AG04449 (cell line): Measurements from ENCODE around the gene NXT1.

Experiments used
- CTCF ChIA-PET: fragments of 350-600 bp; formaldehyde crosslinking; extraction: SDS; loops from one replicate; lab custom pipeline; 2021; ENCODE audit warnings: antibody characterized with exemption; lab: Yijun Ruan, JAX
- POLR2A ChIA-PET: fragments of 400-600, 350-600 bp; formaldehyde crosslinking; extraction: SDS; loops from one replicate; lab custom pipeline; 2020; ENCODE audit warnings: antibody characterized with exemption, inconsistent platforms; lab: Yijun Ruan, JAX
- DNase-seq: peaks from one replicate; pipeline ENCODE4 v3.0.0-alpha.2; 2010; ENCODE audit warnings: low read depth, low spot score
- H3K4me3 ChIP-seq: 2 replicates; pipeline ENCODE4 v1.5.1; 2011; ENCODE audit warnings: low read depth, mild to moderate bottlenecking, control low read depth, low read length
- CTCF ChIP-seq: IDR thresholded peaks from one replicate; pipeline ENCODE4 v1.5.1; 2011; ENCODE audit warnings: mild to moderate bottlenecking, moderate library complexity, low read length, control low read depth, inconsistent platforms; ENCODE audit not compliant: insufficient read depth; ENCODE audit errors: missing control alignments

NXT1 gene

GRCh38 chr20:23320317-23320716 lies 30.3 kb upstream of the NXT1 start:
- peak; percentile 33 for TF ChIP-seq CTCF
- no peak overlapping the region for H3K4me3 ChIP-seq
- ChIA-PET CTCF (interaction anchor here (0.7 to 1.3 kb wide), 3 partner anchors 16 to 628 kb away, joined by 3 to 5 read pairs (median 3); no protein-coding TSS in a partner anchor), POLR2A (no interaction called here)
- no peak for DNase-seq

DNA sequence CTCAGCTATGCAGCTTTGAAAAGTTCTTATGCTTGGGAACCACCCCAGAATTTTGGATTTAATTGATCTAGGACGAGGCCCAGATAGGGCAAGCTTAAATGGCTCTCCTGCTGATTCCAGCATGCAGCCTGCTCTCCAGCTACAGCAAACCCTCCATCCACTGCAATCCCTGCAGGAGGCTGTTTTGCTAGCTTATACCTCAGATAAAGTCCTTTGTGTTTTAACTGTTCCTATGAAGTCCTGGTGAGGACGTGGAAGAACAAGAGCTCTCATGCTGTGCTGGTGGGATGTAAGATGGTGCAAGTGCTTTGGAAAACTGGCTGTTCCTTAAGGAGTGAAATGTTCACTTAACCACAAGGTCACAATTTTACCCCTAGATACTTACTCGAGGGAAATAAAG lies 25.5 kb upstream of the NXT1 start:
- TF ChIP-seq CTCF: no peak
- no peak for DNase-seq
- ChIA-PET POLR2A (no interaction called here), CTCF (interaction anchor here (2.0 kb wide), 1 partner anchor 15 kb away, joined by 8 read pairs; no protein-coding TSS in a partner anchor)
- H3K4me3 ChIP-seq: no peak overlapping the region

DNA sequence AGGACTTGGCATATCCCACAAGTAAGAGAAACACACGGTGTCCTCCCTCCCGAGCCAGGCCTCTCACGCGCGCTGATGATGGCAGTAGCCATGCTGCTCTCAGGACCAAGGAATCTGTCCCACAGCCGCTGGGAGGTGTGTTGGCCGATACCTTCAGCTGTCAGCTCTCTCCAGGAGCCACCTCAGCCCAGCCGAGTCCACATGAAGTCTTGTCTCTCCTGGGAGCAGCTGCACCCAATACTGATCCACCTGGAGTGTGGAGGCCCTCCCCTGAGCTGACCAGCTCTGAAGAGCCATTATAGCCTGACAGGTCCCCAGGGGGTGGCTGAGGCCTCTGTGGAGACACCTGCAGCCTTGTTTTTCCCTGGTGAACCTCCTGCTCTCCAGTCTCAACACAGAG lies 23.8 kb upstream of the NXT1 start:
- no peak for TF ChIP-seq CTCF
- POLR2A ChIA-PET: no interaction called here
- CTCF ChIA-PET: interaction anchor here (0.8 kb wide), 1 partner anchor 635 kb away, joined by 3 read pairs; no protein-coding TSS in a partner anchor
- DNase-seq: no peak
- H3K4me3 ChIP-seq: no peak overlapping the region

- CTCF ChIA-PET: interaction anchor here (1.8 kb wide), 1 partner anchor 13 kb away, joined by 5 read pairs; no protein-coding TSS in a partner anchor
- no peak for TF ChIP-seq CTCF
- POLR2A ChIA-PET: no interaction called here
- no peak overlapping the region for H3K4me3 ChIP-seq
- no peak for DNase-seq
These were observed 22.8 kb upstream of the NXT1 start for GRCh38 chr20:23327617-23328333.

- ChIA-PET POLR2A (no interaction called here), CTCF (interaction anchor here (0.9 to 3.3 kb wide), 5 partner anchors 9 to 640 kb away, joined by 3 to 11 read pairs (median 4); no protein-coding TSS in a partner anchor)
- H3K4me3 ChIP-seq: no peak overlapping the region
- DNase-seq: no peak
- no peak for TF ChIP-seq CTCF
These were observed 18.9 kb upstream of the NXT1 start for GRCh38 chr20:23331450-23332350.
